T-helper 22 cell (primary cell): Measurements from ENCODE around the gene PLAAT3.
"Not testable (repeated sequence)": the region's sequence is repeated elsewhere in the genome, so short reads cannot be mapped to it uniquely, and the experiment has no call there.

Experiments
- DNase-seq: peaks from one replicate; pipeline ENCODE4 v3.0.0-alpha.2; 2020; ENCODE audit warnings: low read depth

PLAAT3 gene

DNA sequence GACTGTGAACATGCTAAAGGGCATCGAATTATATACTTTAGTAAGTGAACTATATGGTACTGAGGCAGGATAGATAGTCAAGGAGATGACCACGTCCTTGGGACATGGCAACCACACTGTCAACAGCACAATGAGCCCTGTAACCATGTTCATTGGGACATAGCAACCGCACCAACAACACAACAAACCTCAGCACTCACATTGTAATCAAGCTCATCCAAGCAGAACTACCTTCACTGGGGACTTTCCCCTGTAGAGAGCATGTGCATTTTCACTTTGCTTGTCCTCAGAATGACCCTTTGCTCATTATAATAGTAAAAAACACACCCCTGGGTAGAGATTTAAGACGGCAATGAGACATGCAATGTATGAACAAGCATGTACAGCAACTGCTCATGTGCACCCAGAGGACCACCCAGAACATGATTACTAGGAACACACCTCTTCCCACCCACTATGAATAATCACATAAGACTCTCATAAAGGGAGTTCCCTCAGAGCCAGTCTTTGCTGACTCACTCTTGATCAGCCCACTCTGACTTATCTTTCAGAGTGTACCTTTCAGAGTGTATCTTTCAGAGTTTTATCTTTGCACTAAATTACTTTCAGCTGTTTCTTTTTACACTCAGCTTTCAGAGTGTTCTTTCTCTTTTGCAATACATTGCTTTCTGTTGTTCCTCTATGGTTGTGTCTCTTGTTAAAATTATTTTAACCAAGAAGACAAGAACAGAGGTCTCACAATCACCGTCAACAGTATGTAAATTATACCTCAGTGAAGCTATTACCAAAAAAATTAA lies 47.0 kb downstream of the PLAAT3 start:
- DNase-seq = peak; percentile 78

DNA sequence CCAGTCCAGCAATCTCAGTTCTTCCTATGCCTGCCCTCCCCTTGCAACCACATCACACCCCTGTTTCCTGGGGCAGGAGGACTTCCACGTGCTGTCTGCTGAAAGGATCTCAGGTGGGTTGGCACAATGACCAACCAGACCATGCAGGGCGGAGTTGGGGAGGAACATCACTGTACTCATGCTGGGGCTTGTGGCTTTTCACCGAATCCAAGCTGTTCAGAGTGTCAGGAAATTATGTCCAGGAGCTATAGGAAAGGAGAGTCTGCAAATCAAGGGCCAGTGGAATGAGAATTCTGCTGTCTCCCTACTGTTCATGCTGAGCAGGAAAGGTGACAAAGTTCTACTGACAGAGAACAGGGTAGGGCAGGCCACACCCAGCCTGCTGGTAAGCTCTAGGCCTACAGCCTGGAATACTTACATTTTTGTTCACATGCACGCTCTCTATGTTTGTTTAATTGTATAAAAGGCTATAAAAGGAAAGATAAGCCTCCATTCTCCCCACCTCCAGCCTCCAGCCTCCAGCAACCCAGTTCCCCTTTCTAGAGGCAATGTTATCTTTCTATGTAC lies 49.4 kb downstream of the PLAAT3 start:
- no peak for DNase-seq

DNA sequence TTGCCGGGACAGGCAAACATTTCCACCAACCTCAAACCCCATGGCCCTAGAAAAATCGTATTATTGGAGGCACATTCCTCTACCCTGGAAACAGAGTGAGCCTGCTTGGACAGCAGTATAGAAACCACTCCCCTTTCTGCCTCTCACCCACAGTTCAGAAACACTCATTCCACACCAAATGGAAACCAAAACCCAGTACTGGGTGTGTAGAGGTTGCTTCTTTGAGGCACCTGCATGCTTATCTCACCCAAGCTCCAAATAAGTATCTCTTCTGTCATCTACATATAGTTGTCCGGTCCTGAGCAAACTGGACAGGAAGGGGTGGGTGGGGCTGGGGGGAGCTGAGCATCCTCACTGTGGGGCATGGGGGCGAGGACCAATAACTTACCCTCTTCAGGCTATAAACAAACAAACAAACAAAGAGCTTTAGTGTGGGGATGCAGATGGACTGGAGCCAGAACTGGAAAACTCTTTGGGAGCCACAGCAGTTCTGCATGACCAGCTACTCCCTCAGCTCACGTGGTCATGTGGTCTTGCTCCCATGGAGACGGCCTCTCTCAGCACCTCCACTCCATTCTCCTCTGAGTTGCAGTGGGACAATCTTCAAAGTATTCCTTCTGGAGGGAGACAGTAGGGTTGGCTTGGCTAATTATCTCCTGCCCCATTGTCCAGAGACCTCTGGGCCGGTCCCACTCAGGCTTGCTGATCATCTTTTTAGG lies 50.0 kb downstream of the PLAAT3 start:
- DNase-seq = no peak

DNA sequence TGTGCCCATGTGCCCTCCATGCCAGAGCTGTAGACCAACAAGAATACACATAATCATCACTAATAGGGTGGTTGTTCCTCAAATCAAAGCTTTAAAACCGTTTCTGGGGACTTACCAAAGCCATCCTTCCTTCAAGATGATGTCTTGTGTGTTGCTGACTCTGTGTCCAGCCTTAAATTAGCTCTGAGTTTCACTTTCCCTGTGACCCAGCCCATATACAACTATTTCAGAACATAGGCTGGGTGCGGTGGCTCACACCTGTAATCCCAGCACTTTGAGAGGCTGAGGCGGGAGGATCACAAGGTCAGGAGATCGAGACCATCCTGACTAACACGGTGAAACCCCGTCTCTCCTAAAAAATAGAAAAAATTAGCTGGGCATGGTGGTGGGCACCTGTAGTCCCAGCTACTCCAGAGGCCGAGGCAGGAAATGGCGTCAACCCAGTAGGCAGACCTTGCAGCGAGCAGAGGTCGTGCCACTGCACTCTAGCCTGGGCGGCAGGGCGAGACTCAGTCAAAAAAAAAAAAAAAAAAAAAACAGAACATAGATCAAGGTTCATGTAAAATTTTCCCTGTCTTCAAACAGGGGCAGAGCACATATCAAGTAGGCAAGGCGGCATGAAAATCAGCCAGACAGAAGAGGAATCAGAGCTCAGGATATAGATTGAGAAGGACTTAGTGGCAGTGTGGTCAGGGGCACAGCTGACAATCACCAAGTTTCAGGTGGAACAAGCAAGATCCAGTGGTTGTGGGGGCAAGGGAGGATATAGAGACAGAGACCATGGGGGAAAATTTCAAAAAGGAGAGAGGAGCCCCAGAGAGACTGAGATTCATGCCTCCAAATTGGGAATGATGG lies 50.8 kb downstream of the PLAAT3 start, which contains the start of gene PLAAT2:
TSS of gene PLAAT2 (minus strand) at position 179 of the 855 bp plus-strand sequence. CDS start at position 124, 55 bp downstream.
- DNase-seq = no peak

DNA sequence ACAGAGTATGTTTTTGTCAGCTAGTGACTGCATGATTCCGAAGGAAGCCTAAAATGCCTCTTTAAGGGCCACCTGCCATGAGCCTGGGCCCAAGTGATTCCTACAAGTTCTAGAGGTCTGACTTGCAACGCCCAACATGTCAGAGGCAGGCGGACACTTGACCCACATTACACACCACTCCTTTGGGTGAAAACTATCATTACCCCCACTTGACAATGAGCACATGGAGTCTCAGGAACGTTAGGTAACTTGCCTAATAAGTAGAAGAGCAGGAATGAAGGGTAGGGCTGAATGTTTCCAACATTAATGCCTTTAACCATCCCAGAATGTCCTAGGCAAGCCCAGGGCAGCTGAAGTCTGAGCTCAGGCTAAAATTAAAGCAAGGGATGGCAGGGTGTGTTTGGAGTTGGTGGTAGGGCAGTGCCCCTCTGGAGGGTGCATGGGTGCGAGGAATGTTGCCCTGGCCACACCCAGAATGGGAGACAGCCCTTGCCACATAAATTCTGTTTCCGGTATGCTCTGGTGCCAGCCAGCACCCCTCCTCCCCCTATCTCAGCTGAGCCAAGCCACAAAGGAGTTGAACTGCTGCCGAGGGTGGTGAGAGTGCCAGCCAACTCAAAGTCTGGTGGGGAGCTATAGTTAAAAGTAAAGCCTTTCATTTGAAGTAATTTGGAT lies 53.6 kb downstream of the PLAAT3 start:
- no peak for DNase-seq

DNA sequence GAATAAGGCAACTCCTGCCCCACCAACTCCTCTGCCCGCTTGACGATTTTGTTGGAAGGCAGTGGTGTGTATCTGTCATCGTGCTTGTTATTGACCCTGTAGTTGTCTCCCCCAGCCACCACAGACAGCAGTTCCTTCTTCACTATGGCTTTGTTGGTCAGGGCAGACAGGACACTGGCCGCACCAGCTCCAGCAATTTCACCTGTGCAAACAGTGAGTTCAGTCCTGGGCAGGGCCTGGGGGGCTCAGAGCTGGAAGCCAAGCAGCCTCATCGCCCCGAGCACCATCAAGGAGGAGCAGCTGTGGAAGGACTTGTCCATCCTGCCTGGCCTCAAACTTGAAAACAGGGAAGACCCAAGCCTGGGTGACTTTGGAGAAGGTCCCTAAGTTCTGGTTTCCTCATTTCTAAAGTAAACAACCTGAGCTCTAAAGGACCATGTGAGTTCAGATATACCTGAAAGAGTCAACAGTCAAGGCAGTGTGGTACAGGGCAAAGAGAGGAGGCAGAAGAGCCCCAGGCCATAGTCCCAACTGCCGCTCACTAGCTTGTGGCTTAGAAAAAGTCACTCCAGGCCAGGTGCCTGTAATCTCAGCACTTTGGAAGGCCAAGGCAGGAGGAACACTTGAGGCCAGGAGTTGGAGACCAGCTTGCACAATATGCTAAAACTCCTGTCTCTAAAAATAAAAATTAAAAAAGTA lies 55.6 kb downstream of the PLAAT3 start:
- no peak for DNase-seq

DNA sequence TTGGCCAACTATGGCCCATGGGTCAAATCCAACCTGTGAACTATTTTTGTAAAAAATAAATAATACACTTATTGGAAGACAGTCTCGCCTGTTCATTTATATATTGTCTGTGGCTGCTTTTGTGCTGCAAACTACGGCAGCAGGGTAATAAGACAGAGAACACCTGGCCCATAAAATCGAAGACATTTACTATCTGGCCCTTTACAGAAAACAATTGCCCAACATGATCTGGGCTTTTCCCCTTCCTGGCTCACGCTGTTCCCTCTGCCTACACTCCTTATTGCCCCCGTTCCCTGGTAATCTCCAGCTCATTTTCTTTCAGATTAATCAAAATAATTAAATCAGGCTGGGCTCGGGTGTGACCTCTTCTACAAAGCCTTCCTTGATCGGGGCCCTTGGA lies 56.7 kb downstream of the PLAAT3 start:
- DNase-seq = no peak

DNA sequence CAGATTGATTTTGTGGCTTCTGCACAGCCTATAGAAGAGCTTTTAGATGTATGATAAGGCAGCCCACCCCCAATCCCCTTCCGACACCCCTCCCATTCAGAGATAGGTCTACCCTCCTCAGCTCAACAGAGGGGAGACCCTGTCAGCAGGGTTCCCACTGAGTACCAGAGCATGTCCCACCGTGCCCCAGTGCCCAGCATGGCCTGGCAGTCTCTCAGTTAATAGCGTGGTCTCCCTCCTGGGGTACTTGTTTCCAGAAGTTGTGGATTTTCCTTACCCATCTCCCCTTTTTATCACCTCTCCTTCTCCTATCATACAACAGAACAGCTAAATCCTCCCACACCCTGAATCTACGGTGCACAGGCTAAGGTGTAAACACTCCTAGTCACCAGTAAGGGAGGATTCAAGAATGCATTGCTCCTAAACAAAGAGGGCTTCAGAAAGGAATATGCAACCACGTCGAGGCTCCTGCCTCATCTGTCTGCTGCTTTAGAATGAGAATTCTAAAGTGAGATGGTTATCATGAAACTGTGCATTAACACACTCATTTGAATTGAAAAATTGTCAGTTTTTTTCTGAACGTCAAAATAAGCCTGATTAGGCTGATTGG lies 57.7 kb downstream of the PLAAT3 start:
- no peak for DNase-seq

DNA sequence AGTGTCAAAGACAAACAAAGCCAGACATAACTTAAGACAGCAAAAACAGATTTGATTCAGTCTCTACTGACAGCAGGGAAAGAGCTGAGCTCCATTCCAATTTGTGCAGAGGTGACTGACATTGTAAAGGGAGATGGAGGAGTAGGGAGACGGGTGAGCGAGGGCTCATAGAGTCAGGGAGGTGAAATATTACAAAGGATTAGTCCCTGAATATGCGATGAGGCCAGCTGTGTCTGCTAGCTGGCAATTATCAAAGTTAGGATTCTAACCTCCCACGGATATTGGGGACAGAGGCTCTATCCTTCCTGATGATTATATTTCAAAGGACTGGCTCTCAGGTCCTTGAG lies 59.4 kb downstream of the PLAAT3 start:
- no peak for DNase-seq

DNA sequence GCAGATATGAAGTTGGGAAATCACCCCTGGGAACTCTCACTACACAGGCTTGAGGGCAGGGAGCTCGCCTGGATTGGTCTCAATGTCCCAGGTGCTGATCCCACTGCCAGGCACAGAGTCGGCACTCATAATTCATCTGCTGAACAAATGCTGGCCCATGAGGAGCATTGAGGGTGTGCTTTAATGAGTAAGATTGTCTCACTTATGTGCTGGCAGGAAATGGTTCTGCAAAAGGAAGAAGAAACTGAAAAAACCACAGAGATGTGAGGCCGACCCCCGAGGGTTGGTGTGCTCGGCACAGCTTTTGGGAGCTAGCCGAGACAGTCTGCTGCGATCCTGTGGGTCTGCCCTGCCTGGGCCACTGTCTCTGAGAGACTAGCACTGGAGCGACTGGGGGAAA lies 60.5 kb downstream of the PLAAT3 start:
- peak; percentile 17 for DNase-seq

DNA sequence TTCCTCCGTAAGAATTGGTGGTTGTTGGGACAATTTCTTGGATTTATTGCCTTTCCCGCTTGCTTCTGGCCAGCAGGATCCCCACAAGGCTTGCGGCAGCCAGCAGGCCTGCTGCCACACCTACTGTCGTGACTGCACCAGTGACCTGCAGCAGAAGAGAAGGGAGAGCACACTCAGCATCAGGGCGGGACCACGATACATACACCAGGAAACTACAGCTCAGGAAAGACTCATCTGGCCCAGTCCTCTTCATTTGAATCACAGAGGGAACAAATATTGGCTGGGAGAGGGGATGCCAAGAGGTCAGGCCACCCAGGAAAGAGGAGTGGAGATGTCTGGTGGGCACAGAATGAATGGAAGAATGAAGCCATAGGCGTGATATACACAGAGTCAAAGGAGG lies 61.3 kb downstream of the PLAAT3 start:
- no peak for DNase-seq

DNA sequence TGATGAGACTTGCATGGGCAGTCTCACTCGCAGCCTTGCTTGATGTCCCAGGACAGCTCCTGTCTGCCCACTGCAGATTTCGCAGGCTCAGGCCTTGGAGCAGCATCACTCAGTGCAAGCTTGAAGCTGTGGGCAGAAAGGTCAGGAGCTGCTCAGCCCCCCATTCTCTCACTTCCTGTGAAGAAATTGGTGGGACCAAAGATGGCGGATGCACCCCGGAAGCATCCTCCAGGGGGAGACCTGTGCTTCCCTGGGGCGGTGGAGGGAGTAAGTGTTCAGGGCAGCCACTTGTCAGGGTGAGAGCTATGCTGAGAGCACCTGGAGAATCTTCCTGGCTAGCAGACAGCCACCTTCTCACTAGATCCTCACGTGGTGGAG lies 62.4 kb downstream of the PLAAT3 start:
- no peak for DNase-seq

DNA sequence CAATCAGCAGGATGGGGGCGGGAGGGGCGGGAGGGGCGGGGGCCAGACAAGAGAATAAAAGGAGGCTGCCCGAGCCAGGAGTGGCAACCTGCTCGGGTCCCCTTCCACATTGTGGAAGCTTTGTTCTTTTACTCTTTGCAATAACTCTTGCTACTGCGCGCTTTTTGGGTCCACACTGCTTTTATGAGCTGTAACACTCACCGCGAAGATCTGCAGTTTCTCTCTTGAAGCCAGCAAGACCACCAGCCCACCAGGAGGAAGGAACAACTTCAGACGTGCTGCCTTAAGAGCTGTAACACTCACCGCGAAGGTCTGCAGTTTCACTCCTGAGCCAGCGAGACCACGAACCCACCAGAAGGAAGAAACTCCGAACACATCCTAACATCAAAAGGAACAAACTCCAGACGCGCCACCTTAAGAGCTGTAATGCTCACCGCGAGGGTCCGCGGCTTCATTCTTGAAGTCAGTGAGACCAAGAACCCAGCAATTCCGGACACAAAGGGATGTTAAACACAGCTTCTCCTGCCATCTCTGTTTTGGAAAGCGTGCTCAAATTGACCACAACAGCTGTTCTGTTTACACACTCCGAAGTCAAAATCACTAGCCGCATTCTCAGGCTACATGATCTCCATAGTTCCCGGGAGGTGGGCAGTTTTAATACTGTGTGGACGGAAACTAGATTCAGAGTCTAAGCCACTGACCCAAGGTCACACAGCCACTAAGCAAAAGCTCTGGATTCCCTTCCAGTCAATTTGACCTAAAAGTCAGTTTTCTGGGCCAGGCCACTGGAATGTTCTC lies 62.9 kb downstream of the PLAAT3 start:
- no peak for DNase-seq

DNA sequence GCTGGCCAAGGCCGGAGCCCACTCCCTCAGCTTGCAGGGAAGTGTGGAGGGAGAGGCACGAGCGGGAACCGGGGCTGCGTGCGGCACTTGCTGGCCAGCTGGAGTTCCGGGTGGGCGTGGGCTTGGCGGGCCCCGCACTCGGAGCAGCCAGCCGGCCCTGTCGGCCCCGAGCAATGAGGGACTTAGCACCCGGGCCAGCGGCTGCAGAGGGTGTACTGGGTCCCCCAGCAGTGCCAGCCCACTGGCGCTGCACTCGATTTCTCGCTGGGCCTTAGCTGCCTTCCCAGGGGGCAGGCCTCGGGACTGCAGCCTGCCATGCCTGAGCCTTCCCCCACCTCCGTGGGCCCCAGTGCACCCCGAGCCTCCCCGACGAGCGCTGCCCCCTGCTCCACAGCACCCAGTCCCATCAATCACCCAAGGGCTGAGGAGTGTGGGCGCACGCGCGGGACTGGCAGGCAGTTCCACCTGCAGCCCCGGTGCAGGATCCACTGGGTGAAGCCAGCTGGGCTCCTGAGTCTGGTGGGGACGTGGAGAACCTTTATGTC lies 64.0 kb downstream of the PLAAT3 start:
- not testable (repeated sequence) for DNase-seq

DNA sequence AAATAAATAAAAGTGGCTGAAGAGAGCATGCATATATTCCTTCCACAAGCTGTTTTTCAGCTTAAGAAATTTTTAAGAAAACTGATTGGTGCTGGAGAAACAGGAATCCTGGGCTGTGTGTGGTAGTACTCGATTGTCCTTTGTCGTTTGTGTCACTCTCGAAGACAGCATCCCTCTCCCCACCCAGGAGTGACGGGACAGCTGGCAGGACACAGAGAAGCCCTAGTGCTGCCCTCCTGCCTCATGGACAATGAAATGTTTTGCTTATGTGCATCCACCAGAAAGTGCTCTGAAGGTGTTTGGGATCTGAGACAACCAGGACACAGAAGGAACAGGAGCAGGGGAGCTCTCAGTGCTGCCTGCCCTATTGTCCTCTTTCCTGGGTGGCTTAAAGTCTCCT lies 64.8 kb downstream of the PLAAT3 start:
- DNase-seq = no peak

DNA sequence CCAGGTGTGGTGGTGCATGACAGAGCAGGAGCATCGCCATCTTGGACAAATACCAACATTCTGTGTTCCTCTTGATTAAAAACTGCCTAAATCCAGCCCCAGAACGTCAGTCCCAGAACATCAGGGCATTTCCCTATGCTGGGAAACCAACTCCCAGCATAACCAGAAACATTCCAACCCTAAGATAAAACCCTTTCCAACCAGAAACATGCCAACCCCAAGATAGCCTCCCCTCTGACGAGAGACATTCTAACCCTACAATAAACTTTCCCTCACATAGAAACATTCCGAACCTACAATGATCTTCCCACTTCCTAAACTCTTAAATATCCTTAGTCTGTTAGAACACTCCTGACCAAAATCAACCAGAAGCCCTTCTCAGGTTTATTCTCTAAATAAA lies 66.1 kb downstream of the PLAAT3 start:
- no peak for DNase-seq

DNA sequence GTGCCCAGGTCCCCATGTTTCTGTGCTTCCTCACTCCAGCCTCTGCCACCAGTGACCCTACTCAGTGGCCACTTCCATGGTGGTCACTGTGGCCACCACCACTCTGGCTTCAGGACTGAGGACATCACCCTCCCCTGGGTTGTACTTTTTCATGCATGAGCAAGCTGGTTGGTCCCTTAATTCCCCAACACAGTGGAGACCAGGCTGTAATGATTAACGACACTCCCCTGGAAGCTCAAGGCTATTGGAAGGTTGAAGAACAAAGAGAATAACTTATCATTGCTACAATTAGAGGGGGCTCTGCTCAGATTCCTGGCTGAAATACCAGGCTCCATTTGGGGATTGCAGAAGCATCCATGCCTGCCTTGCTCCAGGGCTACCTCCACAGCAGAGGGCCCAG lies 67.2 kb downstream of the PLAAT3 start:
- DNase-seq = no peak

DNA sequence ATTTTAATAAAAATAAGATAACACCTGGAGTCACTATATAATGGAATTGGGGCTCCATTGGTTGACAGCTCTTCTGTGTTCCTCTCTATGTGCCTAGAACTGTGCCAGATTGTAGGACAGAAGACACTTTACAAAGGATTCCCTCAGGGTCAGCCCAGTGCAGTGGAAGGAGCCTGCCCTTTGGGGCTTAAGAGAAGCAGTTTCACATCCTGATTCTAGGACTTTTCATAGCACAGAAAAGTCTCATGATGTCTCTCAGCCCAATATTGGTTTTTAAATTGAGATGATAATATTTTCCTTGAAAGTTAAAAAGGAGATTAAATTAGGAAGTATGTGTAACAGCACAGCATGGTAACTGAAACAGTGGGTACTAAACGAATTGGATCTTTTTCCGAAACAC lies 70.5 kb downstream of the PLAAT3 start:
- DNase-seq = no peak

DNA sequence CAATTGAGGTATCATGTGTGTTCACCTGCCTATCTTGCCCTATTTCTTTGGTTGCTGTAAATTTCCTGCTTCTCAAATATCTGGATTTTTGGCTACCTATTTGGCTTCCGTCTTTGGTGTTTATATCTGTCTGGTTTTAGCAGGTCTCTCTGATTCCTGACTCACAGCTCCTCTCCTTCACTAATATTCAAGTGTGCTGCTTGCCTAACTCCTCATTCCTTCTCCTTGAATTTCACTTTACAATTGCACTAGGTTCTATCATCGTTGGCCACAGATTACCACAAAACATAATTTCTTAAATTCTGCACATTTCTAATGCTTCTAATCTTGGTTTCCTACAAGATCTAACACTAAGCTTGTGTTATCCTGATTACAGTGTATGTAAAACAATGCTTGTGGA lies 71.7 kb downstream of the PLAAT3 start:
- DNase-seq = not testable (repeated sequence)
